ENCODE results near the gene FGFRL1. TPM values are rescaled to one million over a fixed set of nuclear protein-coding genes. Genes with fewer than 3 reads are reported as not detected.

FGFRL1 gene
- polyA plus RNA-seq, 1 experiment, result 11.2 TPM

DNA sequence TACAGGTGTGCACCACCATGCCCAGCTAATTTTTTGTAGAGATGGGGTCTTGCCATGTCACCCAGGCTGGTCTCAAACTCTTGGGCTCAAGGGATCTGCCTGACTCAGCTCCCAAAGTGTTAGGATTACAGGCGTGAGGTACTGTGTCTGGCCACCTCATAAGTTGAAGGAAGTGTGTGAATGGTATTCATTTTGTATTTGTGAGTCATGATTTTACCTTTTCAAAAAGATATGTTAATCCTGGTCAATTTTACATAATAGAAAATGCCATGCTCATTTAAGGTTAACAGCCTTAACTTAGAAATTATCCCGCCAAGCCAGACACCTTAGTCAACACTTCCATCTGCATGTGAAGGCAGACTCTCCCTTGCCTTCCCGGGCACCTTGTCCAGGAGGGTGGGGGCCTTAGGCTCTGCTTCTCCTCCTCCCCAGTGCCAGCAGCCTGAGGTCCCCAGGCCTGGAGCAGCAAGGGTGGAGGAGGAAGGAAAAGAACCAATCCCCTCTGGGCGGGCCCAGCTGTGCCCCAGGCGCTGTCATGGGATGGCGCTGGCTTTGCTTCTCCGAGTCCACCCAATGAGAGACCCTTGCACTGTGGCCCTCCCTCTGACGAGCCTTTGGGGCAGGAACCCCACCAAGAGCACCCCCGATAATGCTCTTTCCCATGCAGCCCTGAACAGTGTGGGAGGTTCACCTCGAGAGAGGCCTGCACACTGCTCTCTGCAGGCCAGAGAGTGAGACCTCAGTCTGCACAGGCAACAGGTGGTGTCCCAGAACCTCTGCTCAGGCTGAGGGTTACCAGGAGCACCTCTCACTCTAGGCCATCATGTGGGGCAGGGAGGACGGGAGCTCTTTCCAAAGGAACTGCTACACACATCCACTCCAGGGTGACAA lies 64.6 kb downstream of the FGFRL1 start:
- TF ChIP-seq, protein P1, sequence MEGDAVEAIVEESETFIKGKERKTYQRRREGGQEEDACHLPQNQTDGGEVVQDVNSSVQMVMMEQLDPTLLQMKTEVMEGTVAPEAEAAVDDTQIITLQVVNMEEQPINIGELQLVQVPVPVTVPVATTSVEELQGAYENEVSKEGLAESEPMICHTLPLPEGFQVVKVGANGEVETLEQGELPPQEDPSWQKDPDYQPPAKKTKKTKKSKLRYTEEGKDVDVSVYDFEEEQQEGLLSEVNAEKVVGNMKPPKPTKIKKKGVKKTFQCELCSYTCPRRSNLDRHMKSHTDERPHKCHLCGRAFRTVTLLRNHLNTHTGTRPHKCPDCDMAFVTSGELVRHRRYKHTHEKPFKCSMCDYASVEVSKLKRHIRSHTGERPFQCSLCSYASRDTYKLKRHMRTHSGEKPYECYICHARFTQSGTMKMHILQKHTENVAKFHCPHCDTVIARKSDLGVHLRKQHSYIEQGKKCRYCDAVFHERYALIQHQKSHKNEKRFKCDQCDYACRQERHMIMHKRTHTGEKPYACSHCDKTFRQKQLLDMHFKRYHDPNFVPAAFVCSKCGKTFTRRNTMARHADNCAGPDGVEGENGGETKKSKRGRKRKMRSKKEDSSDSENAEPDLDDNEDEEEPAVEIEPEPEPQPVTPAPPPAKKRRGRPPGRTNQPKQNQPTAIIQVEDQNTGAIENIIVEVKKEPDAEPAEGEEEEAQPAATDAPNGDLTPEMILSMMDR (IDR thresholded peaks at IDR 0.05; ENCODE audit: low read depth, low read length), result no peak
- Histone ChIP-seq H3K27me3 (ENCODE audit: control insufficient read depth, insufficient read depth, low read length) (peaks cover 45% of the 10 kb centered on the region), H3K4me3 (ENCODE audit: low read depth, low read length) (no peak overlapping the region), H3K9me3 (ENCODE audit: control insufficient read depth, insufficient read depth, low read length) (peaks cover 12% of the 10 kb centered on the region), H3K27ac (ENCODE audit: low read depth, low read length) (no peak overlapping the region)
- ChIA-PET POLR2A (no interaction called here), CTCF (no interaction called here)
- DNase-seq (ENCODE audit: low read depth, low spot score), result no peak

Other genes with a start within 250 kb of the FGFRL1 start
- 0.11 TPM in 1 of 2 replicates, not detected in the other for gene CPLX1, start 185.5 kb upstream of the FGFRL1 start, polyA plus RNA-seq (2011; rRNA removed)
- gene GAK, start 79.3 kb upstream of the FGFRL1 start, polyA plus RNA-seq (2011; rRNA removed), result 17.0 and 21.5 TPM in 2 replicates
- 27.9 and 31.8 TPM in 2 replicates for gene TMEM175, start 79.2 kb upstream of the FGFRL1 start, polyA plus RNA-seq (2011; rRNA removed)
- gene DGKQ, start 38.1 kb upstream of the FGFRL1 start, polyA plus RNA-seq (2011; rRNA removed), result 4.5 and 6.0 TPM in 2 replicates
- 3.9 and 5.9 TPM in 2 replicates for gene IDUA, start 24.6 kb upstream of the FGFRL1 start, polyA plus RNA-seq (2011; rRNA removed)
- 0.05 and 0.06 TPM in 2 replicates for gene SLC26A1, start 18.2 kb upstream of the FGFRL1 start, polyA plus RNA-seq (2011; rRNA removed)
- 0.52 and 0.88 TPM in 2 replicates for gene RNF212, start 101.9 kb downstream of the FGFRL1 start, polyA plus RNA-seq (2011; rRNA removed)
- 132 and 190 TPM in 2 replicates for gene SPON2, start 161.0 kb downstream of the FGFRL1 start, polyA plus RNA-seq (2011; rRNA removed)
- gene CTBP1, start 237.5 kb downstream of the FGFRL1 start, polyA plus RNA-seq (2011; rRNA removed), result 72.6 and 97.9 TPM in 2 replicates